Measurements from ENCODE around the gene SOWAHC.

The SOWAHC gene

GRCh38 chr2:109592905-109593304, 21.3 kb upstream of the SOWAHC start:
- Mint-ChIP-seq H3K36me3 (ENCODE audit: low read depth) (peaks cover 49% of the 10 kb centered on the region), H3K27ac (no peak overlapping the region), H3K9me3 (peaks cover 7% of the 10 kb centered on the region), H3K27me3 (ENCODE audit: low read depth, poor library complexity) (no peaks in the 10 kb centered on the region), H3K4me1 (peaks cover 33% of the 10 kb centered on the region), H3K4me3 (no peak overlapping the region)
- DNase-seq, result no peak
- TF ChIP-seq CTCF (IDR thresholded peaks at IDR 0.05), result no peak

DNA sequence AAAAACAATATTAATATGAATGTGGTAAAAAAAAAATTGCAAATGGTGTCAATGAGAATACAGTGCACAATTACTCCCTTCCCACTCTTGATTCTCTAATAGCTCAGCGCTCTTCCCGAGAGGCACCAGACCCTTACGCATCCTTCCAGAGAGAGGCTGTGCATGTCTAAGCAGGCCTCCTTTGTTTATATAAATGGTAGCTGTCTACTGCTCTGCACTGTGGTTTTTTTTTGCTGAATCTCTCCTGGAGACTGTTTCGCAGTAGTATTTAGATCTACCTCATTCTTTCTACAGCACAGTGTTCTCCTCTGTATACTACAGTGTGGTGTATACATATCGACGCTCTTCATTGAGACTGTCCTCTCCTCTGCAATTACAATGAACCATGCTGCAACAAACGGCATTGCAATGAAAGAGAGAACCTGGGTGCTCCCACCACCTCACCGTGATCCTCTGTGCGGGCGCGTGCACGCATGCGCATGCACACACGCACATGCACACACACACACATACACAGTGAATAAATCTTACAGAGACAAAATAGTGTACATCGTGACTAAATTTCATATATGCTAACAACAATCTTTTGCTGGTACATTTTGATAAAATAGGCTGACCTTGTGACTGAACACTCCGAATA, 19.8 kb upstream of the SOWAHC start:
- Mint-ChIP-seq H3K27me3 (ENCODE audit: low read depth, poor library complexity) (no peaks in the 10 kb centered on the region), H3K4me3 (no peak overlapping the region), H3K9me3 (peaks cover 4% of the 10 kb centered on the region), H3K27ac (peak overlapping the region; percentile 85), H3K36me3 (ENCODE audit: low read depth) (peaks cover 44% of the 10 kb centered on the region), H3K4me1 (peaks cover 40% of the 10 kb centered on the region)
- DNase-seq, result no peak
- no peak for TF ChIP-seq CTCF (IDR thresholded peaks at IDR 0.05)

DNA sequence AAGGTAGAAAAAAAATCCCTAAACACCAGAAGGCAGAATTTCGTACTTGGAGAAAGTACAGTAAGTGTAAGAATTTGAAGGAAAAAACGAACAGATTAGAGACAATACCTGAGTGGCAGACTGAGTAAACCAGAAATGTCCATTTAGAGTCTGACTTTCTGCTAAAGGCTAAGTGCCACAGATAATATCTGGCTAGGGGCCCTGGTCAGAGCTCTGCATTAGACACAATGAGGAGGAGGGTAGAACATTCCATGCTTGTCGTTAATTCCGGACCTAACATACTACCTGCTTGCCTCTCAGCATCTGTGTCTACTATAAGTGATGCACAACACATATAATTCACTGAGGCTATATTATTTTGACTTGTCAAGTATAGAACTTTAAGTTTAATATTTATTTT, 18.5 kb upstream of the SOWAHC start:
- TF ChIP-seq CTCF (IDR thresholded peaks at IDR 0.05), result no peak
- H3K4me1 Mint-ChIP-seq, result peaks cover 46% of the 10 kb centered on the region
- H3K27ac Mint-ChIP-seq, result peak overlapping the region; percentile 1
- H3K4me3 Mint-ChIP-seq, result no peak overlapping the region
- H3K9me3 Mint-ChIP-seq, result peaks cover 4% of the 10 kb centered on the region
- H3K36me3 Mint-ChIP-seq (ENCODE audit: low read depth), result peaks cover 44% of the 10 kb centered on the region
- no peaks in the 10 kb centered on the region for H3K27me3 Mint-ChIP-seq (ENCODE audit: low read depth, poor library complexity)
- no peak for DNase-seq

- Mint-ChIP-seq H3K9me3 (peaks cover 9% of the 10 kb centered on the region), H3K27me3 (ENCODE audit: low read depth, poor library complexity) (no peaks in the 10 kb centered on the region), H3K27ac (no peak overlapping the region), H3K4me1 (peaks cover 61% of the 10 kb centered on the region), H3K4me3 (no peak overlapping the region), H3K36me3 (ENCODE audit: low read depth) (peaks cover 39% of the 10 kb centered on the region)
- no peak for DNase-seq
- TF ChIP-seq CTCF (IDR thresholded peaks at IDR 0.05), result no peak
Measured at GRCh38 chr2:109597283-109597682, 16.9 kb upstream of the SOWAHC start.

GRCh38 chr2:109601783-109602182, 12.4 kb upstream of the SOWAHC start:
- Mint-ChIP-seq H3K36me3 (ENCODE audit: low read depth) (peaks cover 36% of the 10 kb centered on the region), H3K4me1 (peaks cover 47% of the 10 kb centered on the region), H3K27me3 (ENCODE audit: low read depth, poor library complexity) (no peaks in the 10 kb centered on the region), H3K27ac (peak overlapping the region; percentile 47), H3K4me3 (no peak overlapping the region), H3K9me3 (peaks cover 18% of the 10 kb centered on the region)
- no peak for DNase-seq
- TF ChIP-seq CTCF (IDR thresholded peaks at IDR 0.05), result no peak

DNA sequence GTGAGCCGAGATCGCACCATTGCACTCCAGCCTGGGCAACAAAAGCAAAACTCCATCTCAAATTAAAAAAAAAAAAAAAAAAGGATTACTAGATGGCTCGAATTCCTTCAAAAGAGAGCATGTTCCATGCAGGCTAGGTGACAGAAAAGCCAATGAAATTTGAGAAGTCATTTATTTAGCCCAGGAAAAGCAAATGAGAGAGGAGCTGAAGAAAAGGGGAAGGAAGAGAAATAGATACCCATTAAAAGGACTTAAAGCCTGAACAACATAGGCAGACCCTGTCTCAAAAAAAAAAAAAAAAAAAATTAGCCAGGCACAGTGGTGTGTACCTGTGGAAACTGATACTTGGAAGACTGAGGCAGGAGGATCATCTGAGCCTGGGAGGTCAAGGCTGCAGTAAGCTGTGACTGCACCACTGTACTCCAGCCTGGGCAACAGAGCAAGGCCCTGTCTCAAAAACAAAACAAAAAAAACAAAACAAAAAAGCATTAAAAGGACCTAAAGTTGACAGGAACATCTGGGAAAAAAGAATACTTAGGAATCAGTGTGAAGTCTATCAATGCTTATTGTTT, 11.5 kb upstream of the SOWAHC start:
- DNase-seq, result no peak
- peaks cover 46% of the 10 kb centered on the region for H3K4me1 Mint-ChIP-seq
- no peak for TF ChIP-seq CTCF (IDR thresholded peaks at IDR 0.05)
- H3K36me3 Mint-ChIP-seq (ENCODE audit: low read depth), result peaks cover 36% of the 10 kb centered on the region
- H3K4me3 Mint-ChIP-seq, result no peak overlapping the region
- H3K27ac Mint-ChIP-seq, result no peak overlapping the region
- H3K27me3 Mint-ChIP-seq (ENCODE audit: low read depth, poor library complexity), result no peaks in the 10 kb centered on the region
- peaks cover 18% of the 10 kb centered on the region for H3K9me3 Mint-ChIP-seq

All from nephron progenitor cell (in vitro differentiated cells).